HG02571 (cell line): ENCODE data around the gene ABHD17A.
A peak's percentile ranks its signal among the peaks of the same experiment; 100 is the strongest.
"Not testable (repeated sequence)": the region's sequence is repeated elsewhere in the genome, so short reads cannot be mapped to it uniquely, and the experiment has no call there.

Experiments
- ATAC-seq: cut with Tn5 transposase; IDR thresholded peaks from one replicate; pipeline ENCODE4 v1.9.1; 2021; ENCODE audit warnings: mild to moderate bottlenecking, moderate library complexity; ENCODE audit not compliant: unreplicated experiment

Gene ABHD17A

GRCh38 chr19:1911098-1911497 is 25.8 kb upstream of the ABHD17A start:
- no peak for ATAC-seq

- no peak for ATAC-seq
Measured at GRCh38 chr19:1910177-1910576, 24.9 kb upstream of the ABHD17A start.

DNA sequence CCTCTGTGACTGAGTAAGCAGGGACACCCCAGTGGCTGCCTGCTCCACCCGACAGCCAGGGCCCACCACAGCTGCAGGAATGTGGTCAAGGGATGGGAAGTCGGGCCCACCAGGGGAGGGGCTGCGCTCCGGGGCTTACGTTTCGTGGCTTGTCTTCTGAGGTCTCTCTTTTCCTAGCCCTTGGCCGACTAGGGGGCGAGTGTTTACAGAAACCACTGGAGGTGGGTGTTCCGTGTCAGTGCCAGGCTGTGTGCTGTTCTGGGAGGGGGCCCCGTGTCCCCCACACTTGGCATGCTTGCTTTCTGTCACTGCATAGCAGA is 24.4 kb upstream of the ABHD17A start:
- ATAC-seq = no peak

DNA sequence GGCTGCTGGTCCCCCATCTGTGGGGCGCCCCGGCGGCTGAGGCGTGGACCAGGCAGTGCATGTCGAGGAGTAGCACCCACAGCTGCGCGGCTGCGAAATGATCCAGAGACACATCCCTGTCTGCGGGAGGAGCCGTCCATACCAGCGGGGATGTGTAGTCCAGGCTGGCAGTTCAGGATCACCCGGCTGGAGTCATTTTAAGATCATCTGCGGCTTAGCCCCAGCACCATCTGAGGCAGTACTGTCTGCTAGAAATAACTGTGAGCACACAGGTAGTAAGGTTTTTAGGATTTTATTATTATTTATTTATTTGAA is 23.0 kb upstream of the ABHD17A start:
- ATAC-seq = no peak

GRCh38 chr19:1907563-1908363 is 22.5 kb upstream of the ABHD17A start:
- no peak for ATAC-seq

- no peak for ATAC-seq
Measured at GRCh38 chr19:1906985-1907562, 21.8 kb upstream of the ABHD17A start.

GRCh38 chr19:1905863-1906375 is 20.6 kb upstream of the ABHD17A start:
- ATAC-seq = no peak

DNA sequence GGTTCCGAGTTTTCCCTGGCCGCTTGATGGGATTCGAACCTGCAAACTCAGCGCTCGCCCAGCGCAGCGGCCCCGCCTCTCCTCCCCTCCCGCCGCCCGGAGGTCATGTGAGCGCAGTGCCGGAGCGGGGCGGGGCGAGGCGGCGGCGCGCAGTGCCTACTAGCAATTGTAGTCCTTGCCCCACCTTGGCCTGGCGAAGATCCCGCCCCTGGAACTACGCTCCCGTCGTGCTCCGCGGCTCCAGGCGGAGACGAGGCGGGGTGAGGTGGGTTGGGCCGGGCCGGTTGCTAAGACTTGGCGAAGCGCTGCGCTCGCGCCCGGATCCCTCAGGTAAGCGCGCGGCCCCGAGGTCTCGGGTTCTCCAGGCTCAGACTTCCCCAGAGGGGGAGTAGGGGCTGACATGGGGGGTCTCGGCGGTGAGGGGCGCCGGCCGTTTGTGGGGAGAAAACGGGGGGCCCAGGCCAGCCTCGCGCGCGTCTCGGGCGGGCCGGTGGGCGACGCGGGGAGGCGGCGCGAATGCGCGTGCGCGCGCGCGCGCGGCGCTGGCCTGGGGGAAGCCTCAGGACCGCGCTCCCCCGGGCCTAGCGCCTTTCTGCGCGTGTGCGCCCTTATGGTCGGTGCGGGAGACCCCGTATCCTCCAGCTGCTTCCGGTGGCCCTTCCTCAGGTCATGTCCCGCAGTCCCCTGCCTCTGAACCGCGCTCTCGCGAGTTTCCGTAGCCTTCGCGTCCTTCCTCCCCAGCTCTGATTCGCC is 20.0 kb upstream of the ABHD17A start, which contains the start of the genes ADAT3 and SCAMP4:
Gene ADAT3, plus strand, starts transcription at position 290 of the 753 bp plus-strand sequence. CDS start 6,649 bp downstream, outside the sequence.
Gene SCAMP4, plus strand, starts transcription at position 290 of the 753 bp plus-strand sequence. CDS start 9,621 bp downstream, outside the sequence.
- peak; percentile 75 for ATAC-seq

DNA sequence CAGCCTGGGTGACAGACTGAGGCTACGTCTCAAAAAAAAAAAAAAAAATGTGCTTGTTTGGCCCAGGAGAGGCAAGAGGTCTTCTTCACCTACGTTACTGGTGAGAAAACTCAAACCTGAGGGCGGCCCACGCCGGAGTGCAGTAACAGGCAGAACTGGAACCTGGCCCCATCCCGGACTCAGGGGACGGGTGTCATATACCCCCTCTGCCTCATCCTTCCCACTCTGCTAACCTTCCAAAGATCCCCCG is 19.5 kb upstream of the ABHD17A start:
- ATAC-seq = no peak

DNA sequence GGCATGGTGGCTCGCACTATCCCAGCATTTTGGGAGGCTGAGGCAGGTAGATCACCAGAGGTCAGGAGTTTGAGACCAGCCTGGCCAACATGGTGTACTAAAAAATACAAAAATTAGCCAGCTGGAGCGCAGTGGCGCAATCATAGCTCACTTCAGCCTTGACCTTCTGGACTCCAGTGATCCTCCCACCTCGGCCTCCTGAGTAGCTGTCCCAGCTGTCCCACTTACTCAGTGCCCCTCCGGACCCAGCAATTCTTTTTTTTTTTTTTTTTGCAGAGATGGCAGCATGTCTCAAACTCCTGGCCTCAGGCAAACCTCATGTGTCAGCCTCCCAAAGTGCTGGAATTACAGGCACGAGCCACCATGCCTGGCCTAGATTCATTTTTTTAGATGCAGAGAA is 17.6 kb upstream of the ABHD17A start:
- ATAC-seq = no peak

DNA sequence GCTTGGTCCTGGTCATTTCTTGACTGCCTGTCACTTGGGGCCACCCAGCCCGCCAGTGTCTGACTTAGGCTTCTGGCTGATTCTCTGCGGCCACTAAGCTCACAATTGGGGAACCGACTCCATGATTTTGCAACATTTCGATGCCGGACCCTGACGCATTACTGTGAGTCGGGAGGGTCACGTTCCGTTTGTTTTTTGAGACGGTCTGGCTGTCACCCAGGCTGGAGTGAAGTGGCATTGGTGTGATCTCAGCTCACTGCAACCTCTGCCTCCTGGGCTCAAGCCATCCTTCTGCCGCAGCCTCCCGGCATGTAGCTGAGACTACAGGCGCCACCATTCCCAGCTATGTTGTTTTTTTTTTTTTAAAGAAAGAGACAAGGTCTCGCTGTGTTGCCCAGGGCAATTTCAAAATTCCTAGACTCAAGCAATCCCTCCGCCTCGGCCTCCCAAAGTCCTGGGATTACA is 16.7 kb upstream of the ABHD17A start:
- no peak for ATAC-seq

- ATAC-seq = no peak
Measured at GRCh38 chr19:1896508-1896907, 11.2 kb upstream of the ABHD17A start.

GRCh38 chr19:1893791-1894190 is 8.5 kb upstream of the ABHD17A start:
- no peak for ATAC-seq

DNA sequence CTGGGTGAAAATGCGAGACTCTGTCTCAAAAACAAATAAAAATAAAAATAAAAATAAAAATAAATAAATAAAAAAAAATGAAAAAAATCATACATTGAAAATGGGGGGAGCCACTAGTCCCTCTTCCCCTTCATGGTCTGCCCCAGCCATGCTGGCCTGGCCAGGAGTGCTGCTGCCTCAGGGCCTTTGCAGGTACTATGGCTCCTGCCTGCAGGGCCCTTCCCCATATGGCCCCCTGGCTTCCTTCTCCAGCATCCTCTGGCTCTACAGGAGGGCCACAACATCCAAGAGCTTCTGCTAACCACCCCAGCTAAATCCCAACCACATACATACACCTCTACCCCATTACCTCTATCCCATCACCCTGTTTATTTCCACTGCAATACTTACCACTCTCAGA is 4.6 kb upstream of the ABHD17A start:
- ATAC-seq = no peak

DNA sequence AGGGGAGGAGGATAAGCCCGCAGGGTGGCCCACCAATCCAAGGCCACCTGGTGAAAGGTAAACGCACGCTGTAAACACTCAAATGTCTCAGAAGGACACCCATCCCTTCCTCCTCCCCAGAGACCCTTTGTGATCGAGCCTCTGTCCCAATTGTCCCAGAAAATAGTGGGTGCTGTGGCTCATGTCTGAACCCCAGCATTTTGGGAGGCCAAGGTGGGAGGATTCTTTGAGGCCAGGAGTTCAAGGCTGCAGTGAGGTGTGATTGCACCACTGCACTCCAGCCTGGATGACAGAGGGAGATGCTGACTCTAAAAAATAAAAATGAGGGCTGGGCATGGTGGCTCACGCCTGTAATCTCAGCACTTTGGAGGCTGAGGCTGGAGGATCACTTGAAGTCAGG is 3.1 kb upstream of the ABHD17A start:
- ATAC-seq = no peak

DNA sequence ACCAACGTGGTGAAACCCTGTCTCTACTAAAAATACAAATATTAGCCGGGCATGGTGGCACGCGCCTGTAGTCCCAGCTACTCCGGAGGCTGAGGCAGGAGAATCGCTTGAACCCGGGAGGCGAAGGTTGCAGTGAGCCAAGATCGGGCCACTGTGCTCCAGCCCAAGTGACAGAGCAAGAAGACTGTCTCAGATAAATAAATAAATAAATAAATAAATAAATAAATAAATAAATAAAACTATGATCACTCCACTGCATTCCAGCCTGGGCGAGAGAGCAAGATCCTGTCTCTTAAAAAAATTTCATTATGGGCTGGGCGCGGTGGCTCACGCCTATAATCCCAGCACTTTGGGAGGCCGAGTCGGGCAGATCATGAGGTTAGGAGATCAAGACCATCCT is 1.1 kb upstream of the ABHD17A start:
- not testable (repeated sequence) for ATAC-seq

GRCh38 chr19:1884719-1885334 is 469 bp downstream of the ABHD17A start:
- peak; percentile 9 for ATAC-seq

GRCh38 chr19:1884291-1884718 is 991 bp downstream of the ABHD17A start:
- no peak for ATAC-seq

GRCh38 chr19:1883784-1884183 is 1.5 kb downstream of the ABHD17A start:
- ATAC-seq = no peak

DNA sequence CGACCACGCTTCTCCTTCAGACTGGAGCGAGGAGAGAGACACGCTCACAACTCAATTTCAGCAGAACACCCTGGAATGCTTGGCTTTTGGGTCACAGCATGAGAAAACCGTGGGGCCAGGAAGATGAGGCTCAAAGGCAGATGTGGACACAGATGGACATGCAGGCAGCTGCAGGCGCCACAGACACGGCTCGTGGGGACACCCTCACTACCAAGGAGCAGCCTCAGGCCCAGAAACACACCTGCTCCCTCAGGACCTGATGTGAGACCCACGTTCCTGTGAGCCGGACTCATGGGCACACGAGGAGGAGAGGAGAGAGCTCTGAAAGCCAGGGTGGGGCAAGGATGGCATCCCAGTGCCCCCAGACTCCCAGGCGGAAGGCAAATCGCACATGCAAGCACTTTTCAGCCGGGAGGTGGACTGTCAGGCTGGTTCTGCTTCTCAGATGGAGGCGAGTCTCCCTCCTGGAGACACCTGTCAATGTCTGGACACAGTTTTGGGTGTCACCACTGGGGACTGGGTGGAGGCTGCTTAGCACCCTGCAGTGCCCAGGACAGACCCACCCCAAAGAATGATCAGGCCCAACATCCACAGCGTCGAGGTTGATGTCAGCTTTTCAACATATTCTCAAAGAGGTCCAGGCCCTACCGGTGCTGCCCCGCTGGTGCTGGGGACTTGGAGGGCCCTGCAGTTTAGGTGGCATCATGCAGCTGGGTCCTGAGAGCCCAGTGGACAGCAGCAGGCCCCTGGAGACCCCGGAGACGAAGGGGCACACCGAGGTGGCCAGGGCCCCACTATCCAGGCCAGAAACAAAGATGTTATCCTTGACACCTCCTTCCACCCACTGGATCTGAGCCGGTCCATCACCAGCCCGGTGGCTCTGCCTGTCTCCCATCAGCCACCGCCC is 2.3 kb downstream of the ABHD17A start:
- no peak for ATAC-seq
